GM21786 (cell line): Measurements from ENCODE around the gene TBC1D5.

Experiments
- ATAC-seq: cut with Tn5 transposase; IDR thresholded peaks from one replicate; pipeline ENCODE4 v1.9.1; 2021; ENCODE audit not compliant: unreplicated experiment

Gene TBC1D5

GRCh38 chr3:17314171-17314570 is 428.3 kb downstream of the TBC1D5 start:
- ATAC-seq = no peak

DNA sequence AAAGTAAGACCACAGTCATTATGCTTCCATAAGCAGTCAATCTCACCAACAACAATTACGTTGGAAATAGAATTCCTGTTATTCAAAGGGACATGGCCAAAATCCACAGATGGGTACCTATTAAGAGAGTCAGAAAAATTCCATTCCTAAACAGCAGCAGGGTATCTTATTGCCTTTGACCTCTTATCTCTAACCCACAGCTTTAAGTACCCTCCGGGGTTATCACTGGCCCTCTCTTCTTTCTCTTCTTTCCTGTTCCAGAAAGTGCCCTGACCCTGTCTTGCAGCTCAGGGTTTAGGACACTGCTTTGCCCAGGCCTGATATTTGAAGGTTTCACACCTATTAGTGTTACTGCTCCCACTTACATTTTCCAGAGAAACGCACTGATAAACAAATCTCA is 428.7 kb downstream of the TBC1D5 start:
- no peak for ATAC-seq

- no peak for ATAC-seq
Measured at GRCh38 chr3:17310983-17311382, 431.4 kb downstream of the TBC1D5 start.

GRCh38 chr3:17307887-17308286 is 434.5 kb downstream of the TBC1D5 start:
- ATAC-seq = no peak

DNA sequence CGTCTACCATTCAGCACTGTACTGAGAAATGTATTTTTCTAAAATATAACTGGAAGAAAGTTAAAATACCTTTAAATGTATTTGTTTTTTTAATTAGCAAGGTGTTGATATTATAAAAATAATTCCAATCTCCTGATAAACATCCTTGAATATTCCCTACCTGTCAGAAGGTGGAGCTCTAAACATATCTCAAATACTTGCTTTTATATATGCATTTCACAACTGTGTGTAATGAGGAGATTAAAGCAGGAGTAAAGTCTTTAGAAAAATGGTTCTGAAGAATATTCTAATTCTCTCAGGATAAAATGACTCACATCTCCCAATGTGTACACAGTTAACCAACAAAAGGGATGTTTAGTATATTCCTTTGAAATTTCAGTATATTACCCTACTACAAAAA is 434.9 kb downstream of the TBC1D5 start:
- ATAC-seq = no peak

- no peak for ATAC-seq
Measured at GRCh38 chr3:17304969-17305368, 437.5 kb downstream of the TBC1D5 start.

DNA sequence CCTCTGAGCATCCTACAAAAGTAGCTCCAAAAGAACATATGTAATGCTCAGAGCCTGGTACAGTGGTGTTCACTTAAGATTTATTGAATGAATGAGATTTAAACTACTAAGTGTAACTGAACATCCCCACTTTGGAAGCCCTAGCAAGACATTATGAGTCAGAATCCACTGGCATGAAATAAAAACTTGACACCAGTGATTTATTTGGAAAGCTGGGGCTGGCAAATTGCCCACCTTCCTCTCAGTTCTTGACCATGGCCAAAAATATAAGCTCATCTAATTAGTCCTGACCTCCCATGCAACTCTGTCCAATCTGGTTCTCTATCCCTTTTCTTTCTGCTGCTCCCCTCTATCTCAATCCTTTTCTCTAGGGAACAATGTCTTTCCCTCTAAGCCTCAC is 439.7 kb downstream of the TBC1D5 start:
- no peak for ATAC-seq

GRCh38 chr3:17302170-17302569 is 440.3 kb downstream of the TBC1D5 start:
- no peak for ATAC-seq

GRCh38 chr3:17301271-17301670 is 441.2 kb downstream of the TBC1D5 start:
- no peak for ATAC-seq

GRCh38 chr3:17300441-17300840 is 442.0 kb downstream of the TBC1D5 start:
- ATAC-seq = no peak

- no peak for ATAC-seq
Measured at GRCh38 chr3:17298038-17298437, 444.4 kb downstream of the TBC1D5 start.

DNA sequence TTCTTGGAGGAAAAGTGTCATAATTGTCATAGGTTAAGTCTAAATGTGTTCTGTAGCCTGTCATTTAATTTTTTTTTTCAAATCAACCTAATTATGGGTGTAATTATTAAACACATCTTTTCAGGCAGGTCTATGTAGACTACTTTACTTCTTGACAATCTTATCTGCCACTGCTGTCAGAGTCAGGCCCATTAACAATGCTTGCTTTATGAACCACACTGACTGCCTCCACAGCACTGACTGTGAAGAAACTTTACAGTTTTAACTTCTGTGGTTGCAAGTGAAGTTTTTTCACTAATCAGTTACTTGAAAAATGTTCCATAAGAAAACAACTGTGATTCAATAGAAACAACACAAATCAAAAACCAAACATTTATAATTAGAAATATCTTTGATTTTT is 449.9 kb downstream of the TBC1D5 start:
- ATAC-seq = no peak

- no peak for ATAC-seq
Measured at GRCh38 chr3:17290894-17291293, 451.5 kb downstream of the TBC1D5 start.

DNA sequence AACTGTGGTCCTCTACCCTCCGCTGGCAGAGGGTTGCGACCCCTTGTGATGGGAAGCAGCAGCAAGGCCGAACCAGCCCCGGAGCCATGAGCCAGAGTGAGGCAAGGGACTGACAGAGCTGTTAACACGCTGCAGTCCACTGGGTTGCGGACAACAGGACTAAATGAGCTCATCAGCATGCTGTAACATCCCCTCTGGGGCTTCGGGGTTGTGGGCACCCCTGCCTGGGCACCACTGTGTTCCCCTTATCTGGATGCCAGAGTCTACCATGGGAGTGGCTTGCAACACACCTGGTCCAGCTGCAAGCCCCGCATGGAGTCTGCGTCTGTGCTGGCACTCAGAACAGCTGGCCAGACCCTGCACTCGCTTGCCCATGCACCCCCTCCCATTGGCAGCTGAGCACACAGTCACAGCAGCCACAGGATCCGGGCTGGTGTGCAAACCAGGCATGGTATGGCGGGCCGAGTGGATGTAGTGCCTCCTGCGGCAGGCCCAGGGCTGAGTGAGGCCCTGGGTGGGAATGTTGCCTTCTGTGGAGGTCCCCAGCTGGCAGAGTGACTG is 453.5 kb downstream of the TBC1D5 start:
- no peak for ATAC-seq

- ATAC-seq = no peak
Measured at GRCh38 chr3:17287006-17287689, 455.3 kb downstream of the TBC1D5 start.

- ATAC-seq = no peak
Measured at GRCh38 chr3:17278006-17278405, 464.4 kb downstream of the TBC1D5 start.

- no peak for ATAC-seq
Measured at GRCh38 chr3:17266846-17267245, 475.6 kb downstream of the TBC1D5 start.

DNA sequence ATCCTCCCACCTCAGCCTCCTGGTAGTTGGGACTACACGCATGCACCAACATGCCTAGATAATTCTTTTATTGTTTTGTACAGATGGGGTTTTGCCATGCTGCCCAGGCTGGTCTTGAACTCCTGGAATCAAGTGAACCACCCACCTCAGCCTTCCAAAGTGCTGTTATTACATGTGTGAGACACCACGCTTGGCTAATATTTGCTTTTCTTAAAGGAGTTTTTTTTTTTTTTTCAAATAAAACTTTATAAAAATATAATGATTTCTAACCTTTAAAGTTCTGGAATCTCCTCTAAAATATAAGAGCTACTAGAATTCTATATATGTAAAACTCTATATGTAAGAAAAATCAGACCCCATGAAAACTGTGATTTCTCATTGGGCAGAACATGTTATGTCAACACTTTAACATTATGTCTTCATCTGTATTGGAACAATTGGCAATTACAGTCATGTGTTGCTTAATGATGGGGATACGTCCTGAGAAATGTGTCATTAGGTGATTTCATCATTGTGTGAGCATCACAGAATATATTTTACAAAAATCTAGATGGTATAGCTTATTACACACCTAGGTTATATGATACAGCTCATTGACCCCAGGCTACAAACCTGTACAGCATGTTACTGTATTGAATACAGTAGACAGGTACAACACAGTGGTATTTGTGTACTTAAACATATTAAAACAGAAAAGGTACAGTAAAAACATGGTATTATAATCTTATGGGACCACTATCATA is 480.6 kb downstream of the TBC1D5 start:
- ATAC-seq = no peak

DNA sequence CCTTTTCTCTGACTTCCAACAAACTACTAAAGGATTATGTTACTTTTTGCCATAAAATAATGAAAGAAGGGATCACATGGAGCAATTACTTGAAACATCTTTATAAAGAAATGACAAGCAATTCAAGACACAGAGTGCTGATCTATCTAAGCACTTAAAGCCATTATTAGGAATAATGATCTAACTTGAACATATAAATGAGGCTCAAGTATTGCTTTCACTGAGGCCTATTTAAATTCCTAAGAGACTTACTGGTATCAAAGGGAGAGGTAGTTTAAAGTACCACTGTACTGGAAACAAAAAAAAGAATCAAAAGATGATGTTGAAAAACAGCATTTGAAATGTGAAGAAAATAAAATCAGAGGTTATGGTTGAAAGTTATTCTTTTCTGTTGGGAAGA is 482.2 kb downstream of the TBC1D5 start:
- no peak for ATAC-seq

GRCh38 chr3:17259685-17260084 is 482.7 kb downstream of the TBC1D5 start:
- no peak for ATAC-seq

DNA sequence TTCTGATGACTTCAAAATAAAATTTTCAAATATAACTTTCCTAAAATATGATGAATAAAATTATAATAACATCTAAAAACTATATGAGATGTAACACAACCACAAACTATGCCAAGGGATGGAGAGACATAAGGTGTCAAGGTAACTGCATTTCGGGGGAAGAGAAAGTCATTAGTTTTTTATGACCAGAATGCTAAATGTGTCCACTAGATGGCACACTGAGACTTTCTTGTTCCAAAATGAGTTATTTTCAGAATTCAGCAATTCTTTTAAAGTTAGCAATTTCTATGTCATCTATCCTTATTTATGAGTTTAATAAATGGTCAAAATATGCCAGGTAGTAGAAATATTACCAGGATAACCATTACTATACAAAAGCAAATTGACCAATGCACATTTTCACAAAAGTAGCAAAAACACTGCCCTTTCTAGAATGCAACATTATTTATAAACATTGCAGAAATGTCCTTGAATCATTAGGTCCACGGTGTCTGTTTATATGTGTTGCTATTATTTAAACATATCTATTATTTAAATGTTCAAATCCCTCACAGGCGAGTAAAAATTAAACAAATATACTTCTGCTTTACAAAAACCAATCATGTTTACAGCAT is 483.5 kb downstream of the TBC1D5 start:
- no peak for ATAC-seq

DNA sequence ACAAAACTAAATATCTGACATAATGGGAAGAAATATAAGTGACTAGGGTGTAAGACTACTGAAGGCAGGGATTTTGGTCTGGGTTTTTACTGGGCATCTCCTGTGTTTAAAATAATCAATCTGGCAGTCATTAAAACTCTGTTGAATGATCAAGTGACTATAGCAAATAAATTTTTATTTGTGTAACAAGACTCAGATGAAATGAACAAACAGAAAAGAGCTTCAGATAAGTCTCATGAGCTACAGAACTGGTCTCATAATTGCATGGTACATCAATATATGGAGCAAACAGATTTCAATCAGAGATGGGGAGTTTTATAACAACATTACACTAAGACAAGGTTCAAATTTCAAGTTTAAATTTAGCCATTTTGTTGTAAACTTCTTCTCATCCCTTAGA is 485.2 kb downstream of the TBC1D5 start:
- no peak for ATAC-seq
